ENCODE data around the gene GFI1. TPM values are rescaled to one million over a fixed set of nuclear protein-coding genes. Genes with fewer than 3 reads are reported as not detected.

The GFI1 gene
- total RNA-seq, 4 donors from 2014 or later: 0.27 to 0.91 (median 0.36) TPM; not detected in 1

GRCh38 chr1:92478393-92478792 is 8.3 kb downstream of the GFI1 start:
- intact Hi-C loops (cut with DNase I; ENCODE audit: low total_unique reads): no loop called here

GRCh38 chr1:92476071-92476631 is 10.6 kb downstream of the GFI1 start:
- H3K4me3 ChIP-seq (ENCODE audit: low read depth, poor library complexity, severe bottlenecking): no peak overlapping the region
- 48 to 49% methylated on average over 12 of the region's 12 CpGs for WGBS, 2 donors
- TF ChIP-seq POLR2A (IDR thresholded peaks at IDR 0.05) (no peak), CTCF (IDR thresholded peaks at IDR 0.05) (no peak)
- no peak for DNase-seq (ENCODE audit: low spot score in 2 of 2)
- intact Hi-C loops (cut with DNase I; ENCODE audit: low total_unique reads): no loop called here

More at GRCh38 chr1:92478393-92478792, 8.3 kb downstream of the GFI1 start:
- no peak overlapping the region for H3K4me3 ChIP-seq (ENCODE audit: low read depth, poor library complexity, severe bottlenecking)
- TF ChIP-seq POLR2A (IDR thresholded peaks at IDR 0.05): no peak
- no peak for TF ChIP-seq CTCF (IDR thresholded peaks at IDR 0.05)
- no peak for DNase-seq (ENCODE audit: low spot score in 2 of 2)
- WGBS, 2 donors: 86 to 93% methylated on average over 3 of the region's 3 CpGs

- no peak for DNase-seq (ENCODE audit: low spot score in 2 of 2)
- no peak overlapping the region for H3K4me3 ChIP-seq (ENCODE audit: low read depth, poor library complexity, severe bottlenecking)
- TF ChIP-seq POLR2A (IDR thresholded peaks at IDR 0.05) (no peak), CTCF (IDR thresholded peaks at IDR 0.05) (no peak)
- 89 to 92% methylated on average over 3 of the region's 3 CpGs for WGBS, 2 donors
- intact Hi-C loops (cut with DNase I; ENCODE audit: low total_unique reads): no loop called here
Measured at GRCh38 chr1:92475029-92475428, 11.7 kb downstream of the GFI1 start.

GRCh38 chr1:92473781-92474495 is 12.8 kb downstream of the GFI1 start:
- no peak for DNase-seq (ENCODE audit: low spot score in 2 of 2)
- no peak for TF ChIP-seq CTCF (IDR thresholded peaks at IDR 0.05)
- TF ChIP-seq POLR2A (IDR thresholded peaks at IDR 0.05): no peak
- WGBS, 2 donors: 87 to 89% methylated on average over 5 of the region's 5 CpGs
- H3K4me3 ChIP-seq (ENCODE audit: low read depth, poor library complexity, severe bottlenecking): no peak overlapping the region
- intact Hi-C loops (cut with DNase I; ENCODE audit: low total_unique reads): no loop called here

- TF ChIP-seq POLR2A (IDR thresholded peaks at IDR 0.05) (no peak), CTCF (IDR thresholded peaks at IDR 0.05) (no peak)
- 92 to 94% methylated on average over 1 of the region's 1 CpG for WGBS, 2 donors
- intact Hi-C loops (cut with DNase I; ENCODE audit: low total_unique reads): no loop called here
- H3K4me3 ChIP-seq (ENCODE audit: low read depth, poor library complexity, severe bottlenecking): no peak overlapping the region
- DNase-seq (ENCODE audit: low spot score in 2 of 2): no peak
Measured at GRCh38 chr1:92470216-92470615, 16.5 kb downstream of the GFI1 start.

Measured in lower leg skin (tissue), 4 donors.